H1 (cell line): Measurements from ENCODE around the gene VGF. TPM values are rescaled to one million over a fixed set of nuclear protein-coding genes. Genes with fewer than 3 reads are reported as not detected.

Experiments used
- CTCF ChIA-PET: fragments of 300-600 bp; sonication (Branson Sonifier 250); formaldehyde crosslinking; loops from one replicate; lab custom pipeline; 2021; ENCODE audit not compliant: partially characterized antibody; lab: Charles Lee
- POLR2A ChIA-PET: fragments of 300-600 bp; sonication (Branson Sonifier 250); formaldehyde crosslinking; loops from one replicate; lab custom pipeline; 2021; ENCODE audit warnings: inconsistent platforms; ENCODE audit not compliant: partially characterized antibody; lab: Charles Lee
- DNase-seq, 2 experiments: peaks; one replicate each; pipeline versions ENCODE4 v3.0.0 to v3.0.0-alpha.2; 2010 to 2022; ENCODE audit warnings: low spot score in 2 of 2, low read depth in 1 of 2, mixed read lengths in 1 of 2
- FAIRE-seq: peaks from 2 replicates; lab custom pipeline; 2011; peaks lifted over from hg19 to GRCh38; lab: Jason Lieb, UNC
- H2AFZ ChIP-seq: 2 replicates; pipeline ENCODE4 v1.8.1; 2012; ENCODE audit warnings: low read length, inconsistent platforms
- H2AK5ac ChIP-seq: 2 replicates; pipeline ENCODE4 v1.6.1; 2013; ENCODE audit warnings: low read depth, low read length
- H2BK120ac ChIP-seq: replicated peaks from 2 replicates; pipeline ENCODE3; 2013; ENCODE audit warnings: low read depth, low read length, inconsistent platforms
- H2BK12ac ChIP-seq: 2 replicates; pipeline ENCODE4 v1.6.1; 2013; ENCODE audit warnings: low read depth, low read length
- H2BK15ac ChIP-seq: 2 replicates; pipeline ENCODE4 v1.6.1; 2013; ENCODE audit warnings: low read length
- H2BK20ac ChIP-seq: 2 replicates; pipeline ENCODE4 v1.6.1; 2013; ENCODE audit warnings: low read length
- H2BK5ac ChIP-seq: 2 replicates; pipeline ENCODE4 v1.6.1; 2013; ENCODE audit warnings: low read depth, low read length
- H3K14ac ChIP-seq: 2 replicates; pipeline ENCODE4 v1.6.1; 2013; ENCODE audit warnings: inconsistent platforms; ENCODE audit not compliant: insufficient read length
- H3K18ac ChIP-seq: 2 replicates; pipeline ENCODE4 v1.6.1; 2013; ENCODE audit warnings: low read length; ENCODE audit errors: extremely low read depth
- H3K23ac ChIP-seq: 2 replicates; pipeline ENCODE4 v1.6.1; 2013; ENCODE audit warnings: inconsistent platforms; ENCODE audit not compliant: insufficient read length
- H3K23me2 ChIP-seq: 2 replicates; pipeline ENCODE4 v1.6.1; 2013; ENCODE audit warnings: low read depth, low read length
- H3K27ac ChIP-seq: 2 replicates; pipeline ENCODE4 v1.6.1; 2011; ENCODE audit warnings: low read depth, low read length, inconsistent platforms
- H3K27me3 ChIP-seq, 4 experiments: replicated peaks in 1 of 4; 1 replicate in 1 of 4; 2 replicates in 3 of 4; pipeline versions ENCODE4 v1.6.1 to v1.8.1; 2011 to 2013; ENCODE audit warnings: low read length in 3 of 4, mild to moderate bottlenecking in 3 of 4, inconsistent platforms in 2 of 4, mixed read lengths in 2 of 4, moderate library complexity in 1 of 4; ENCODE audit not compliant: control insufficient read depth in 3 of 4, insufficient read depth in 3 of 4; ENCODE audit errors: extremely low read depth in 1 of 4
- H3K36me3 ChIP-seq, 4 experiments: 2 replicates each; pipeline versions ENCODE4 v1.6.1 to v1.8.1; 2011 to 2013; ENCODE audit warnings: mild to moderate bottlenecking in 4 of 4, low read length in 3 of 4, moderate library complexity in 2 of 4, control low read depth in 1 of 4, inconsistent platforms in 1 of 4; ENCODE audit not compliant: insufficient read depth in 4 of 4, control insufficient read depth in 2 of 4
- H3K4ac ChIP-seq: replicated peaks from 2 replicates; pipeline ENCODE3; 2013; ENCODE audit warnings: low read length, low read depth, mixed read lengths, inconsistent platforms; ENCODE audit not compliant: insufficient read length
- H3K4me1 ChIP-seq, 4 experiments: replicated peaks in 1 of 4; 1 replicate in 1 of 4; 2 replicates in 3 of 4; pipeline versions ENCODE4 v1.6.1 to v1.8.1; 2011 to 2013; ENCODE audit warnings: low read length in 3 of 4, inconsistent platforms in 2 of 4, mixed read lengths in 1 of 4; ENCODE audit not compliant: insufficient read depth in 4 of 4, control insufficient read depth in 3 of 4
- H3K4me2 ChIP-seq, 2 experiments: 2 replicates each; pipeline versions ENCODE4 v1.6.1 to v1.8.1; 2011 to 2013; ENCODE audit warnings: low read depth in 2 of 2, low read length in 2 of 2, control low read depth in 1 of 2, inconsistent platforms in 1 of 2, mild to moderate bottlenecking in 1 of 2; ENCODE audit not compliant: insufficient read depth in 1 of 2
- H3K4me3 ChIP-seq, 4 experiments: fragments of 200-600, 300-600 bp in 1 of 4; sonication (generic), shearing (Covaris generic), sonication (Bioruptor Twin) in 1 of 4; 2 replicates each; pipeline versions ENCODE4 v1.5.1 to v1.8.1; 2011 to 2016; ENCODE audit warnings: low read length in 4 of 4, low read depth in 3 of 4, control low read depth in 2 of 4, inconsistent platforms in 2 of 4, mild to moderate bottlenecking in 2 of 4, mixed read lengths in 1 of 4, moderate library complexity in 1 of 4; ENCODE audit not compliant: insufficient read depth in 2 of 4; ENCODE audit errors: extremely low read depth in 1 of 4
- H3K56ac ChIP-seq: replicated peaks from 2 replicates; pipeline ENCODE3; 2013; ENCODE audit warnings: low read depth, mild to moderate bottlenecking, mixed read lengths, low read length, inconsistent platforms; ENCODE audit not compliant: insufficient read length
- H3K79me1 ChIP-seq: 2 replicates; pipeline ENCODE4 v1.6.1; 2013; ENCODE audit warnings: low read depth, low read length, control low read depth
- H3K79me2 ChIP-seq, 2 experiments: 2 replicates each; pipeline versions ENCODE4 v1.6.1 to v1.8.1; 2012 to 2013; ENCODE audit warnings: low read length in 2 of 2, mild to moderate bottlenecking in 2 of 2, inconsistent platforms in 1 of 2; ENCODE audit not compliant: insufficient read depth in 2 of 2, control insufficient read depth in 1 of 2
- H3K9ac ChIP-seq, 4 experiments: replicated peaks in 1 of 4; 1 replicate in 1 of 4; 2 replicates in 3 of 4; pipeline versions ENCODE4 v1.6.1 to v1.8.1; 2011 to 2013; ENCODE audit warnings: low read depth in 3 of 4, low read length in 3 of 4, control low read depth in 2 of 4, mild to moderate bottlenecking in 2 of 4, moderate library complexity in 2 of 4, inconsistent platforms in 1 of 4; ENCODE audit errors: extremely low read depth in 1 of 4
- H3K9me3 ChIP-seq, 2 experiments: 2 replicates each; pipeline versions ENCODE4 v1.6.1 to v1.8.1; 2012 to 2013; ENCODE audit warnings: mild to moderate bottlenecking in 2 of 2, moderate library complexity in 2 of 2, control low read depth in 1 of 2, inconsistent platforms in 1 of 2, low read depth in 1 of 2, low read length in 1 of 2, mixed read lengths in 1 of 2; ENCODE audit not compliant: insufficient read depth in 2 of 2
- H4K20me1 ChIP-seq, 2 experiments: replicated peaks in 1 of 2; 2 replicates each; pipeline versions ENCODE3 to v1.8.1; 2011 to 2013; ENCODE audit warnings: inconsistent platforms in 2 of 2, low read length in 2 of 2, mild to moderate bottlenecking in 1 of 2; ENCODE audit not compliant: insufficient read depth in 2 of 2, control insufficient read depth in 1 of 2
- H4K5ac ChIP-seq: 2 replicates; pipeline ENCODE4 v1.6.1; 2013; ENCODE audit warnings: low read length, low read depth, mixed read lengths, inconsistent platforms; ENCODE audit not compliant: insufficient read length
- H4K8ac ChIP-seq: 2 replicates; pipeline ENCODE4 v1.8.0; 2013; ENCODE audit warnings: mild to moderate bottlenecking, moderate library complexity, low read length, inconsistent platforms; ENCODE audit not compliant: insufficient read depth; ENCODE audit errors: extremely low read depth
- H4K91ac ChIP-seq: replicated peaks from 2 replicates; pipeline ENCODE3; 2013; ENCODE audit warnings: low read length, mixed read lengths, inconsistent platforms; ENCODE audit not compliant: insufficient read length
- CTBP2 ChIP-seq: IDR thresholded peaks from 2 replicates; pipeline ENCODE4 v1.7.0; 2011; ENCODE audit warnings: borderline replicate concordance, mild to moderate bottlenecking, moderate library complexity, mixed read lengths, low read length; ENCODE audit not compliant: insufficient read depth, insufficient read length
- EP300 ChIP-seq, 2 experiments: IDR thresholded peaks; 1 replicate in 1 of 2; 2 replicates in 1 of 2; pipeline ENCODE4 v1.6.1; 2011 to 2012; ENCODE audit warnings: low read depth in 2 of 2, low read length in 2 of 2, mild to moderate bottlenecking in 2 of 2, borderline replicate concordance in 1 of 2, inconsistent platforms in 1 of 2, moderate library complexity in 1 of 2
- RAD21 ChIP-seq, 2 experiments: IDR thresholded peaks in 1 of 2; conservative IDR thresholded peaks in 1 of 2; 2 replicates each; pipeline ENCODE4 v1.6.1; 2011; ENCODE audit warnings: low read depth in 2 of 2, low read length in 2 of 2, improper control_type of control experiment in 1 of 2, inconsistent platforms in 1 of 2, mild to moderate bottlenecking in 1 of 2, moderate library complexity in 1 of 2
- WGBS, 2 experiments: shearing (Covaris generic) in 1 of 2; methylation state at CpG; one replicate each; pipeline versions ENCODE4 v1.1.6 to v1.1.7; 2013 to 2015; ENCODE audit warnings: low lambda C conversion rate in 2 of 2, mixed read lengths in 2 of 2, inconsistent platforms in 1 of 2, low coverage in 1 of 2, missing lambda C conversion rate in 1 of 2; ENCODE audit not compliant: insufficient replicate concordance in 2 of 2, insufficient coverage in 1 of 2, insufficient read length in 1 of 2; ENCODE audit errors: extremely low coverage in 1 of 2, missing lambda C conversion rate in 1 of 2; 5-methylcytosine and 5-hydroxymethylcytosine counted together
- polyA plus RNA-seq, 7 experiments: library from polyadenylated mRNA; depleted of rRNA in 3 of 7; stranded (reverse) in 5 of 7; unstranded in 2 of 7; fragments of >200 nt in 5 of 7; fragments of 200-250 nt in 2 of 7; gene quantifications; 1 replicate in 5 of 7; 2 replicates in 1 of 7; 4 replicates in 1 of 7; pipeline versions ENCODE4 v1.2.1 to v1.2.3, GENCODE V29; 2011 to 2013; ENCODE audit warnings: missing spikeins in 2 of 7, mixed read lengths in 2 of 7
- total RNA-seq: library from RNA; stranded (reverse); fragmentation: NEBNext Ultra II Directional; extraction: Animal tissue kit (Norgen Biotek cat#: 25700); gene quantifications from 2 replicates; pipeline ENCODE4 v1.2.1, GENCODE V29; 2021
- TF ChIP-seq, protein P1 (sequence below), 3 experiments: IDR thresholded peaks; 1 replicate in 2 of 3; 2 replicates in 1 of 3; pipeline versions ENCODE4 v1.5.1 to v1.6.1; 2011; ENCODE audit warnings: low read length in 3 of 3, mild to moderate bottlenecking in 3 of 3, inconsistent platforms in 2 of 3, low read depth in 1 of 3, moderate library complexity in 1 of 3; ENCODE audit not compliant: insufficient read depth in 1 of 3; ENCODE audit errors: control extremely low read depth in 1 of 3

VGF gene
- total and polyA plus RNA-seq, 2 of the 8 experiments (the other 6 are each of a cell fraction or from before 2014, with no cell fraction given) = 1.6 to 7.0 TPM

GRCh38 chr7:101156277-101156676 lies 9.1 kb downstream of the VGF start:
- ChIA-PET POLR2A (interaction anchor here (1.0 to 4.7 kb wide), 7 partner anchors 9 to 138 kb away, joined by 4 to 20 read pairs (median 5); partner anchors contain the start of genes MOGAT3, TRIM56 and VGF), CTCF (interaction anchor here (0.6 to 7.6 kb wide), 25 partner anchors 9 to 233 kb away, joined by 3 to 115 read pairs (median 4); partner anchors contain the start of genes SERPINE1 and VGF)
- Histone ChIP-seq H3K23me2 (no peaks in the 10 kb centered on the region; the same call in 1 of the 2 replicates), H3K23ac (no peak overlapping the region), H2AK5ac (no peak overlapping the region; the same call in 1 of the 2 replicates), H3K4me1 (peaks cover 14 to 35% (median 23%) of the 10 kb centered on the region in 4 experiments)
- peak; percentile 6 to 24; a peak in 1 of 4 replicates for TF ChIP-seq RAD21 (IDR thresholded peaks at IDR 0.05 in 1 of 2, conservative IDR thresholded peaks at IDR 0.05 in 1 of 2; ENCODE audit: low read depth in 2 of 2, low read length in 2 of 2)
- TF ChIP-seq, protein P1, sequence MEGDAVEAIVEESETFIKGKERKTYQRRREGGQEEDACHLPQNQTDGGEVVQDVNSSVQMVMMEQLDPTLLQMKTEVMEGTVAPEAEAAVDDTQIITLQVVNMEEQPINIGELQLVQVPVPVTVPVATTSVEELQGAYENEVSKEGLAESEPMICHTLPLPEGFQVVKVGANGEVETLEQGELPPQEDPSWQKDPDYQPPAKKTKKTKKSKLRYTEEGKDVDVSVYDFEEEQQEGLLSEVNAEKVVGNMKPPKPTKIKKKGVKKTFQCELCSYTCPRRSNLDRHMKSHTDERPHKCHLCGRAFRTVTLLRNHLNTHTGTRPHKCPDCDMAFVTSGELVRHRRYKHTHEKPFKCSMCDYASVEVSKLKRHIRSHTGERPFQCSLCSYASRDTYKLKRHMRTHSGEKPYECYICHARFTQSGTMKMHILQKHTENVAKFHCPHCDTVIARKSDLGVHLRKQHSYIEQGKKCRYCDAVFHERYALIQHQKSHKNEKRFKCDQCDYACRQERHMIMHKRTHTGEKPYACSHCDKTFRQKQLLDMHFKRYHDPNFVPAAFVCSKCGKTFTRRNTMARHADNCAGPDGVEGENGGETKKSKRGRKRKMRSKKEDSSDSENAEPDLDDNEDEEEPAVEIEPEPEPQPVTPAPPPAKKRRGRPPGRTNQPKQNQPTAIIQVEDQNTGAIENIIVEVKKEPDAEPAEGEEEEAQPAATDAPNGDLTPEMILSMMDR (IDR thresholded peaks at IDR 0.05; ENCODE audit: control extremely low read depth in 1 of 3, insufficient read depth in 1 of 3, low read depth in 1 of 3, low read length in 3 of 3) = peak in 2 of 3 experiments; percentile 15 to 43; a peak in 1 of 4 replicates
- TF ChIP-seq CTBP2 = no peak
- TF ChIP-seq EP300 (IDR thresholded peaks at IDR 0.05; ENCODE audit: borderline replicate concordance in 1 of 2, low read depth in 2 of 2, low read length in 2 of 2) = no peak
- TF ChIP-seq, all 59 proteins: peak for 2
- Histone ChIP-seq H2BK12ac (peak overlapping the region; percentile 88), H4K5ac (no peak overlapping the region), H3K9ac (no peak overlapping the region), H2BK5ac (peak overlapping the region; percentile 47; the same call in 1 of the 2 replicates), H2AFZ (no peak overlapping the region), H2BK15ac (no peak overlapping the region), H3K79me2 (0 out of 4 replicates have a peak, but pooled peaks cover 0 to 4% of the 10 kb centered on the region in 2 experiments), H3K18ac (no peak overlapping the region), H3K27me3 (peaks cover 0 to 8% (median 5%) of the 10 kb centered on the region in 4 experiments; a peak in 3 of 7 replicates), H3K4me3 (no peak overlapping the region), H4K91ac (peak overlapping the region; percentile 34), H4K20me1 (no peaks in the 10 kb centered on the region), H3K14ac (no peak overlapping the region), H2BK120ac (no peak overlapping the region), H3K4me2 (peak overlapping the region in 1 of 2 experiments; percentile 78; a peak in 2 of 4 replicates), H2BK20ac (peak overlapping the region; percentile 84), H3K56ac (no peak overlapping the region), H4K8ac (no peak overlapping the region), H3K79me1 (no peaks in the 10 kb centered on the region), H3K27ac (no peak overlapping the region), H3K4ac (no peak overlapping the region), H3K36me3 (peaks cover 0 to 3% (median 1%) of the 10 kb centered on the region in 4 experiments; a peak in 3 of 8 replicates), H3K9me3 (no peaks in the 10 kb centered on the region; a peak in 1 of 4 replicates)
- 83% methylated on average over 6 of the region's 6 CpGs; no CpG with 5 or more reads in 1 of the 2 experiments for WGBS, 2 experiments
- FAIRE-seq = no peak
- DNase-seq = no peak
